Measurements from ENCODE around the gene HOXA7.

Gene HOXA7

GRCh38 chr7:27106901-27107240 is 49.6 kb downstream of the HOXA7 start:
- DNase-seq (ENCODE audit: low read depth) = no peak

- no peak for DNase-seq (ENCODE audit: low read depth)
These were observed 50.1 kb downstream of the HOXA7 start for GRCh38 chr7:27106181-27106900.

- DNase-seq (ENCODE audit: low read depth) = no peak
These were observed 51.0 kb downstream of the HOXA7 start for GRCh38 chr7:27105301-27106031.

- no peak for DNase-seq (ENCODE audit: low read depth)
These were observed 52.0 kb downstream of the HOXA7 start for GRCh38 chr7:27104341-27105058.

Measured in T-helper 22 cell (primary cell).